ENCODE measurements around the gene ACTA2.

GRCh38 chr10:88920986-88921593, 31.5 kb downstream of the ACTA2 start:
- TF ChIP-seq CTCF (IDR thresholded peaks at IDR 0.05) (no peak), POLR2A (IDR thresholded peaks at IDR 0.05) (no peak)

All from tibial nerve (tissue), 3 donors.